Hematopoietic multipotent progenitor cell treated with erythropoietin and hydrocortisone succinate and interleukin-3 and kit ligand, for 6 days (in vitro differentiated cells): ENCODE measurements around the gene LRRC2.
A peak's percentile ranks its signal among the peaks of the same experiment; 100 is the strongest.
"Not testable (repeated sequence)": the region's sequence is repeated elsewhere in the genome, so short reads cannot be mapped to it uniquely, and the experiment has no call there.

Experiments
- DNase-seq: peaks from one replicate; pipeline ENCODE4 v3.0.0-alpha.2; 2015

LRRC2 gene

GRCh38 chr3:46522201-46522600 lies 43.9 kb downstream of the LRRC2 start:
- DNase-seq = not testable (repeated sequence)

GRCh38 chr3:46521096-46521495 lies 45.0 kb downstream of the LRRC2 start:
- no peak for DNase-seq

DNA sequence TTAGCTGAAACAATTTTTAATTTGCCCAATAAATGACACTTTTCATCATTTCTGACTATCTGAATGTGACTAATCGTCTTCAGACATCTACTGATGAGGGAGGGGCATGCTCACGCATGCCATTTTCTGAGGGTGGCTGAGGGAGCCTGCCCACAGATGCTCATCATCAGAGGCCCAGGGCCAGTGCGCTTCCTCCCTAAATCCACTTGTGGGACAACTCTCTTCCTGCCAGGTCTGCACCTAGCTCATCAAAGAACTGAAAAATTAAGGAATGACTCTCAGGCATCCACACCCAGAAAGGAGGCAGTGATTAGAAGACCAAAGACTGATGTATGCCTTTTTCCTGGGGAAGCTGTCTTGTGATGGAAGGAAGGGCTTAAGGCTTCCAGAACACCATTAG lies 45.6 kb downstream of the LRRC2 start:
- no peak for DNase-seq

DNA sequence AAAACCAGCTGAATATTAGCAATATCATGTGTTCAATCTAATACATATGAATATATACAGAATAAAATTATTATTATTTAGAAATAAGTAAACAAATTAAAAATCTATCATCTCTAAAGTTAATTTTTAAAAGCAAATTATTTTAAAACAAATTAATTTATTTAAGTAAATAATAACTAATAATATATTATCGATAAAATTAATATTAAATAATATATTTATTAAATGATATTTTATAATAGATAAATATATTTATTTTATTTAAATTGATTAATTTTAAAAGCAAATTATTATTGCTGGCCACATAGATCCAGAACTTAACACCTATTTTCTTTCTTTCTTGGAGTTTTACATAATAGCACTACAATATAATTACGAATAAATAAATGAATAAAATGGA lies 46.1 kb downstream of the LRRC2 start:
- no peak for DNase-seq

- DNase-seq = no peak
These were observed 48.3 kb downstream of the LRRC2 start for GRCh38 chr3:46517784-46518181.

DNA sequence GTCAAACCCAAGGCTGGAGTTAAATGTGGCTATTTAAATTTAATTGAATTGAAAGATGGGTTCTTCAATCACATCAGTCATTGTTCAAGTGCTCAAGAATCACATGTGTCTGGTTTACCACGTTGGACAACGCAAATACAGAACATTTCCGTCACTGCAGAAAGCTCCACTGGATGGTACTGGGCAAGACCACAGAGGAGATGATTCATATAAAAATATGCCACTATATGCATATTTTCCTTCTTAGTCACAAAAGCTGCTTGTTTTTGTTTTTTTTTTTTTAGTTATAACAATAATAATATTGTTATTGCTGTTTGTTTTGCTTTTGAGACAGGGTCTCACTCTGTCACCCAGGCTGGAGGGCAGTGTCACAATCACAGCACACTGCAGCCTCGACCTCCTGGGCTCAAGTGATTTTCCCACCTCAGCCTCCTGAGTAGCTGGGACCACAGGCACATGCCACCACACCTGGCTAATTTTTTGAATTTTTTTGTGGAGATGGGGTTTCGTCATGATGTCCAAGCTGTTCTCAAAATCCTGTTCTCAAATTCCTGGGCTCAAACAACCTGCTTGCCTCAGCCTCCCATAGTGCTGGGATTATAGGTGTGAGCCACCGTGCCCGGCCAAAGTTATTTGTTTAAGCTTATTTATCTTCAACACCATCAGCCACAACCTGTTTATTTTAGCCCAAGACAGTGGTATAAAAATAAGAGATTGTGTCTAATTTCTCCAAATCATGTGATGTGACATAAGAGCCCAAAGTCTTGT lies 48.9 kb downstream of the LRRC2 start:
- DNase-seq = no peak

DNA sequence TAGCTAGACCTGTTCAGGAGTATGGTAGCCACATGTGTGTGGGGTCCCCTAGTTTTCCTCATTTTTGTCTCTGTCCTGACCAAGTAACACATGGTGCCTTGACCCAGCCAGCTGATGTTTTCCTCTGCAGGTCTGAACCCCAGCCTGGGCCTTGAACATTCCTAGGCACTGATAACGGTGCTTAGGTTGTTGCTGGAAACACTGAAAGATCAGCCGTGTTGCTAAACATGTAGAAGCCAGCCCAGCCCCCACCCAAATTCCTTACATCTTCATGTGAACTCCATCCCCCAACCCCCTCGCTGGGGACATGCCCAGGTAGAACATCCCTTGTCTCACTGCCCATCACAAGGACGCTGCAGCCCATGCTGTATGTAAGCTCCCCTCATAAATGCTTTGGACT lies 49.6 kb downstream of the LRRC2 start:
- no peak for DNase-seq

DNA sequence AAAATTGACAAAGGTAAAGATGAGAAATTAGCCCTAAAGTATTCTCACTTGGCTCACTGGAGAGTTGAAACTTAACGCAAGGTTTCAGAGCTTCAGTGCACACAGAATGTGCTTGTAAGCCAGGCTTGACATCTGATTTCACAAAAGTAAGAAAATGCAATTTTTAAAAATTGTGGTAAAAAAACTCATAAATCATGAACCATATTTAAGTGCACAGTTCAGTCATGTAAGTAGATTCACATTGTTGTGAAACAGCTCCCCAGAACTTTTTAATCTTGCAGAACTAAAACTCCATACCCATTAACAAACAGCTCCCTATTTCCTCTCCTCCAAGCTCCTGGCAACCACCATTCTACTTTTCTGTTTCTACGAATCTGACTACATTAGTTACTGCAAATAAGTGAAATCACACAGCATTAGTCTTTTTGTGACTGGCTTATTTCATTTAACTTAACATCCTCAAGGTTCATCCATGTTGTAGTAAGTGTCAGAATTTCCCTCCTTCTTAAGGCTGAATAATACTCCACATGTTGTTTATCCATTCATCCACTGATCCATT lies 53.8 kb downstream of the LRRC2 start:
- no peak for DNase-seq

GRCh38 chr3:46509661-46510187 lies 56.4 kb downstream of the LRRC2 start:
- no peak for DNase-seq

- peak; percentile 86 for DNase-seq
These were observed 57.1 kb downstream of the LRRC2 start for GRCh38 chr3:46508850-46509591.

DNA sequence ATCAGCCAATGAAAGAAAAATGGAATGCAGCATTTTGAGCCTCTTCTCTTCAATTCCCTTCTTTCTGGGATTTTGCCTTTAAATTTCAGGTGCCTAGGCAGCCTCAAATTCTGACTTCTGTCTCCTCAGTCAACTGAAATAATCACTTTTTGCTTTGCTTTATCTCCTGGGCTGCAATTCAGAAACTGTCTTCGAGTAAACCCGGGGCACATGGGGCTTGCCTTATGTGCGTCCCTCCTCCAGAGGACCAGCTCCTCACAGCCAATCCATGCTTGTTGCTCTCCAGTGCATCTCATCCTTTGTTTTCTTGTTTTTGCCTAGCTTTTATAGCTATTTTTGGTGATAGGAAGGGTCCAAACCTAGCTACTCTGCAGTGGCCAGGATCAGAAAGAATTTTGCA lies 59.6 kb downstream of the LRRC2 start:
- no peak for DNase-seq

GRCh38 chr3:46505953-46506352 lies 60.1 kb downstream of the LRRC2 start:
- DNase-seq = no peak

- peak; percentile 52 for DNase-seq
These were observed 61.3 kb downstream of the LRRC2 start for GRCh38 chr3:46504789-46505188.

DNA sequence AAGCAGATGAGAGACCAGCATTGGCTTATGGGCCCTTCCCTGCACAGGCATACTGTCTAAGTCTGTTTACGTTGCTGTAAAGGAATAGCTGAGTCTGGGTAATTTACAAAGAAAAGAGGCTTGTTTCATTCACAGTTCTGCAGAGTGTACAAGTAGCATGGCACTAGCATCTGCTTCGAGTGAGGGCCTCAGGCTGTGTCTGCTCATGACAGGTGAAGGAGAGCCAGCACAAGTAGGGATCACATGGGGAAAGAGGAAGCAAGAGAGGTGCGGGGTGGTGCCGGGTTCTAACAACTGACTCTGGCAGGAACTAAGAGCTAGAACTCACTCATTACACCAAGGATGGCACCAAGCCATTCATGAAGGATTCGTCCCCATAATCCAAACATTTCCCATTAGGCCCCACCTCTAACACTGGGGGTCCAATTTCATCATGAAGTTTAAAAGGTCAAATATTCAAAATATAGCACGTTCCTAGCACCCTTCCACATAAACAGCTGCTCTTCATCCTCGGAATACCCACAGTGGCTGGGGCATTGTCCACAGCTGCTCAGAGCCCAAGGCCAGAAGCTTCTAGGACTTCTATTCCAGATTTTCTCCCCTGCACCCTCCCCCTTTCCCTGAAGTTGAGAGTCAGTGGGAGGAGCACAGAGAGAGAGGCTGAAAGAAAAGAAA lies 62.8 kb downstream of the LRRC2 start:
- DNase-seq = no peak

DNA sequence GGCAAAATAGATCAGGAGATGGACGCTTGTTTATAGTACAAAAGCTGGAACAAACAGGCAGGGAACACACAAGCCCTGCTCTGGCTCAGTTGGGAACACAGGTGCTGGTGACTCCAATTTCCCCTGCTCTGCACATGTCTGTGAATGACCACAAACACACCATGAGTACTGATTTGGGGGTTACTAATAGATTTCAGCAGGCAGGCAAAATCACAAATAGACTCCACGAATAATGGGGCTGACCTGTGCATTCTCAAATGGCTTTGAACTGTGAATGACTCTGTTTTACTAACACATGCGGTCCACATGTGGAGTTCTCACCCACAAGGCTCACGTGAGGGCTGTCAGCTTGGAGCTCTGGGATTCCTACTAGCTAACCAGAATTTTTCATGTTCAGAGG lies 64.4 kb downstream of the LRRC2 start:
- no peak for DNase-seq

DNA sequence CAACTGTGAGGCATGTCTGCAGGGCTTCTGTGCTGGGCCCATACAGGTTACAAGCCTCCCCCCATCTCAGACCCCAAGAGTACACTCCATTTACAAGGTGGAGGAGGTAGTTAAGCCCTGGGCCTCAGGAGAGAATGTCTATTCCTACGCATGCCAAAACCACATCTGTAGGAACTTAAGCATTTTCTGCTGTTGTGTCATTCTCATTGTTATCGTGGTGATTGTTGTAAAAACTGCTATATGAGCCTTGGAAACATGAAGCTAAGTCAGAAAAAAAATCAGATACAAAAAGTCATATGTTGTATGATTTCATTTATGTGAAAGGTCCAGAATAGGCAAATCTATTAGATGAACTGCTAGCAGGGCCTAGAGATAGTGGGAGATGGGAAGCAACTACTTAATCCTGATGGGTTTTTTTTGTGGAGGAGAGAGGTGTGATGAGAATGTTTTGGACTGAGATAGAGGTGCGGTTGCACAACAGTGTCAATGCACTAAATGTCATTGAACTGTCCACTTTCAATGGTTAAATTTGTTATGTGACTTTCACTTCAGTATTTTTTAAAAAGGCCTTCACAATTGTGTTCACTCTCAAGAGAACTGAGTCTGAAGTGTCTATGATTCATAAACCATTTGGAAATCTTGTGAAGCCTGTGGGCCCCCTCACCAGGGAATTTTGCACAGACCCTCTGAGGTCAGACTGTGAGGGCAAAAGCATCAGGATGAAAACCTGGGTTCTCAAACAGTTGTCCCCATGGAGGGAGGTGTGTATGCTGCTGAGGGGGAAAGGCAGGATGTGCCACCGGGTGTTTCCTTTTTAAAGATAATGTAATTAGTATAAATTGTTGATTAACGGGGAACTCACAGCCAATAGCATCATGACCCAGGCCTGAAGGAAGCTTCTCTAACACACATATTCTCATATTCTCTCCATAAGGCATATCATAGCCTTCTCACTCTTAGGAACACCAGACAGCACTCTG lies 65.2 kb downstream of the LRRC2 start:
- no peak for DNase-seq

GRCh38 chr3:46498916-46499519 lies 67.1 kb downstream of the LRRC2 start:
- no peak for DNase-seq

DNA sequence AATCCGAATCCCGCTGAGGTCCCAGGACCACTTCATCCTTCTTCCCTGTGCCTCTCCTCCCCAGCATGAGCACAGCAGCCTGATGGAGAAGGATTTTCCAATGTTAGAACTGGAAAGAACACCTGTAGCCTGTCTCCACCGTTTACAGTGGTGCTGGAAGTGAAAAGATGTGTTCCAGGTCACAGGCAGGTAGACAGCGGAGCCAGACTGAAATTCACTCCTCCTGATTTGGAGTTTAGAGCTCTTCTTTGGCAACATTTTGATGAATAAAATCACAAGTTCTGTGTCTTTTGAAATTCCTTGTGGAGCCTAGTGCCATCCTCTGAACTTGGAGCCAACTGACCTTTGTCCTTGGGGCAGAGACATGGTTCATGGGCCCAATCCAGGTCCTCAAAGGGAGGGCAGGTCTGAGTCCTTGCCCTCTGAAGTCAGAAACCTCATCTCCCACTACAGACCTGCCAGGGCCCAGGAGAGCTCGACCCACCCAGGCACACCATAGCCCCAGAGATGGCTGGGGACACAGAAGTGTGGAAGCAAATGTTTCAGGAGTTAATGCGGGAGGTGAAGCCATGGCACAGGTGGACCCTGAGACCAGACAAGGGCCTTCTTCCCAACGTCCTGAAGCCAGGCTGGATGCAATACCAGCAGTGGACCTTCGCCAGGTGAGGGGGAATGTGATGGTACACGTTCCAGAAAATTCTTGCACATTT lies 68.4 kb downstream of the LRRC2 start, which contains the start of gene RTP3:
RTP3 (plus strand) TSS at position 421 of the 710 bp plus-strand sequence; CDS start at position 508, 87 bp downstream.
- no peak for DNase-seq

GRCh38 chr3:46496746-46497555 lies 69.2 kb downstream of the LRRC2 start:
- peak; percentile 79 for DNase-seq

- no peak for DNase-seq
These were observed 70.1 kb downstream of the LRRC2 start for GRCh38 chr3:46495901-46496456.
